Right lobe of liver (tissue), 4 donors: ENCODE data around the gene ELAC2.

Source experiments
- CTCF ChIP-seq, 4 donors: fragments of 200-600 bp in 3 of 4; fragments of 450-650 bp in 1 of 4; IDR thresholded peaks; one replicate each; pipeline versions ENCODE4 v1.5.1 to v1.8.0; 2016 to 2022; ENCODE audit warnings: antibody characterized with exemption in 4 of 4, mild to moderate bottlenecking in 2 of 4
- POLR2A ChIP-seq: fragments of 450-650 bp; IDR thresholded peaks from one replicate; pipeline ENCODE4 v1.6.1; 2017; ENCODE audit warnings: antibody characterized with exemption, mild to moderate bottlenecking
- donor health status: DM: no; HTN: no; CAD: no.
- donor health status: DM: no; HTN: no; CAD: no.
- donor health status: DM: no; HTN: yes; CAD: no.

GRCh38 chr17:13025687-13026086 lies 7.9 kb upstream of the ELAC2 start:
- no peak for TF ChIP-seq CTCF (IDR thresholded peaks at IDR 0.05)
- TF ChIP-seq POLR2A, result no peak
